Measurements from ENCODE around the gene PCDHGA9.
"Not testable (repeated sequence)": the region's sequence is repeated elsewhere in the genome, so short reads cannot be mapped to it uniquely, and the experiment has no call there.

PCDHGA9 gene

DNA sequence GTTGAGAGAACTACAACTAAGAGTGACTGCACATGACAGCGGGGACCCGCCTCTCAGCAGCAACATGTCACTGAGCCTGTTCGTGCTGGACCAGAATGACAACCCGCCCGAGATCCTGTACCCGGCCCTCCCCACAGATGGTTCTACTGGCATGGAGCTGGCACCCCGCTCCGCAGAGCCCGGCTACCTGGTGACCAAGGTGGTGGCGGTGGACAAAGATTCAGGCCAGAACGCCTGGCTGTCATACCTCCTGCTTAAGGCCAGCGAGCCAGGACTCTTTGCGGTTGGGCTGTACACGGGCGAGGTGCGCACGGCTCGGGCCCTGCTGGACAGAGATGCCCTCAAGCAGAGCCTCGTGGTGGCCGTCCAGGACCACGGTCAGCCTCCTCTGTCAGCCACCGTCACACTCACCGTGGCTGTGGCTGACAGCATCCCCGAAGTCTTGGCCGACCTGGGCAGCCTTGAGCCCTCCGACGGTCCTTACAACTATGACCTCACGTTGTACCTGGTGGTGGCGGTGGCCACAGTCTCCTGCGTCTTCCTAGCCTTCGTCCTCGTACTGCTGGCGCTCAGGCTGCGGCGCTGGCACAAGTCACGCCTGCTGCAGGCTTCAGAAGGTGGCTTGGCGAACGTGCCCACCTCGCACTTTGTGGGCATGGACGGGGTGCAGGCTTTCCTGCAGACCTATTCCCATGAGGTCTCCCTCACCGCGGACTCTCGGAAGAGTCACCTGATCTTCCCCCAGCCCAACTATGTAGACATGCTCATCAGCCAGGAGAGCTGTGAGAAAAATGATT is 17.9 kb upstream of the PCDHGA9 start:
- DNase-seq (ENCODE audit: low read depth) = no peak

DNA sequence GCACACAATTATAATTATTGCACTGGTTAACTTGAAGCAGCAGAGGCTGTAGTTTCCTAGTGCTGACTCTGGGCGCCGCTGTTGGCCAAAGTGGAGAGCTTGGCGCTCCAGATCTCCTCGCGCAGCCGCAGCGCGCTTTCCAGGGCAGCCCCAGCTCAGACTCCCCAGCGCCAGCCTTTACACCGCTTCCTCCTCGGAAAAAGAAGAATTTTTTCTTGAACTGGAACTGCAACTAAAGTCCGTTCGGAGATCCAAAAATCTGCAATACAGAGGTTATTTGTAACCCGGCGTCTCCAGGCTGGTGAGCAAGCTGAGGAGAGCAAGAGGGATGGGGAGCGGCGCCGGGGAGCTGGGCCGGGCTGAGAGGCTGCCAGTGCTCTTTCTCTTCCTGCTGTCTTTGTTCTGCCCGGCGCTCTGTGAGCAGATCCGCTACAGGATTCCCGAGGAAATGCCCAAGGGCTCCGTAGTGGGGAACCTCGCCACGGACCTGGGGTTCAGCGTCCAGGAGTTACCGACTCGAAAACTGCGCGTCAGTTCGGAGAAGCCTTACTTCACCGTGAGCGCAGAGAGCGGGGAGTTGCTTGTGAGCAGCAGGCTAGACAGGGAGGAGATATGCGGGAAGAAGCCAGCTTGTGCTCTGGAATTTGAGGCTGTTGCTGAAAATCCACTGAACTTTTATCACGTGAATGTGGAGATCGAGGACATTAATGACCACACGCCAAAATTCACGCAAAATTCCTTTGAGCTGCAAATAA is 14.8 kb upstream of the PCDHGA9 start, which contains the start of gene PCDHGB4:
Gene PCDHGB4, plus strand, starts transcription at position 142 of the 755 bp plus-strand sequence. Its CDS starts 187 bp downstream, at position 329.
- peak; percentile 21 for DNase-seq (ENCODE audit: low read depth)

DNA sequence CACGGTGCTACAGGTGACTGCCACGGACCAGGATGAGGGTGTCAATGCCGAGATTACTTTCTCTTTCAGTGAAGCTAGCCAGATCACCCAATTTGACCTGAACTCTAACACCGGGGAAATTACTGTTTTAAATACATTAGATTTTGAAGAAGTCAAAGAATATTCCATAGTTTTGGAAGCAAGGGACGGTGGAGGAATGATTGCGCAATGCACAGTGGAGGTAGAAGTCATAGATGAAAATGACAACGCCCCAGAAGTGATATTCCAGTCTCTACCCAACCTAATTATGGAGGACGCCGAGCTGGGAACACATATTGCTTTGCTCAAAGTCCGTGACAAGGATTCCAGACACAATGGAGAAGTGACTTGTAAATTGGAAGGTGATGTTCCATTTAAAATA is 13.9 kb upstream of the PCDHGA9 start:
- no peak for DNase-seq (ENCODE audit: low read depth)

GRCh38 chr5:141389153-141390042 is 13.2 kb upstream of the PCDHGA9 start:
- DNase-seq (ENCODE audit: low read depth) = no peak

GRCh38 chr5:141392429-141393198 is 10.0 kb upstream of the PCDHGA9 start, which contains the start of gene PCDHGA8:
PCDHGA8 (plus strand) TSS chr5:141392633; CDS start chr5:141392814, 181 bp downstream.
- no peak for DNase-seq (ENCODE audit: low read depth)

DNA sequence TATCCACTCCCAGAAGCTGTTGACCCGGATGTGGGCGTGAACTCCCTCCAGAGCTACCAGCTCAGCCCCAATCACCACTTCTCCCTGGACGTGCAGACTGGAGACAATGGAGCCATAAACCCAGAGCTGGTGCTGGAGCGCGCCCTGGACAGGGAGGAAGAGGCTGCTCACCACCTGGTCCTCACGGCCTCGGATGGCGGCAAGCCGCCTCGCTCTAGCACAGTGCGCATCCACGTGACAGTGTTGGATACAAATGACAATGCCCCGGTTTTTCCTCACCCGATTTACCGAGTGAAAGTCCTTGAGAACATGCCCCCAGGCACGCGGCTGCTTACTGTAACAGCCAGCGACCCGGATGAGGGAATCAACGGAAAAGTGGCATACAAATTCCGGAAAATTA is 9.3 kb upstream of the PCDHGA9 start:
- DNase-seq (ENCODE audit: low read depth) = no peak

DNA sequence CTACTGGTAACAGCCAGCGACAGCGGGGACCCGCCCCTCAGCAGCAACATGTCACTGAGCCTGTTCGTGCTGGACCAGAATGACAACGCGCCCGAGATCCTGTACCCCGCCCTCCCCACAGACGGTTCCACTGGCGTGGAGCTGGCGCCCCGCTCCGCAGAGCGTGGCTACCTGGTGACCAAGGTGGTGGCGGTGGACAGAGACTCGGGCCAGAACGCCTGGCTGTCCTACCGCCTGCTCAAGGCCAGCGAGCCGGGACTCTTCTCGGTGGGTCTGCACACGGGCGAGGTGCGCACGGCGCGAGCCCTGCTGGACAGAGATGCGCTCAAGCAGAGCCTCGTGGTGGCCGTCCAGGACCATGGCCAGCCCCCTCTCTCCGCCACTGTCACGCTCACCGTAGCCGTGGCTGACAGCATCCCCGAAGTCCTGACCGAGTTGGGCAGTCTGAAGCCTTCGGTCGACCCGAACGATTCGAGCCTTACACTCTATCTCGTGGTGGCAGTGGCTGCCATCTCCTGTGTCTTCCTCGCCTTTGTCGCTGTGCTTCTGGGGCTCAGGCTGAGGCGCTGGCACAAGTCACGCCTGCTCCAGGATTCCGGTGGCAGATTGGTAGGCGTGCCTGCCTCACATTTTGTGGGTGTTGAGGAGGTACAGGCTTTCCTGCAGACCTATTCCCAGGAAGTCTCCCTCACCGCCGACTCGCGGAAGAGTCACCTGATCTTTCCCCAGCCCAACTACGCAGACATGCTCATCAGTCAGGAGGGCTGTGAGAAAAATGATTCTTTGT is 8.0 kb upstream of the PCDHGA9 start:
- not testable (repeated sequence) for DNase-seq (ENCODE audit: low read depth)

DNA sequence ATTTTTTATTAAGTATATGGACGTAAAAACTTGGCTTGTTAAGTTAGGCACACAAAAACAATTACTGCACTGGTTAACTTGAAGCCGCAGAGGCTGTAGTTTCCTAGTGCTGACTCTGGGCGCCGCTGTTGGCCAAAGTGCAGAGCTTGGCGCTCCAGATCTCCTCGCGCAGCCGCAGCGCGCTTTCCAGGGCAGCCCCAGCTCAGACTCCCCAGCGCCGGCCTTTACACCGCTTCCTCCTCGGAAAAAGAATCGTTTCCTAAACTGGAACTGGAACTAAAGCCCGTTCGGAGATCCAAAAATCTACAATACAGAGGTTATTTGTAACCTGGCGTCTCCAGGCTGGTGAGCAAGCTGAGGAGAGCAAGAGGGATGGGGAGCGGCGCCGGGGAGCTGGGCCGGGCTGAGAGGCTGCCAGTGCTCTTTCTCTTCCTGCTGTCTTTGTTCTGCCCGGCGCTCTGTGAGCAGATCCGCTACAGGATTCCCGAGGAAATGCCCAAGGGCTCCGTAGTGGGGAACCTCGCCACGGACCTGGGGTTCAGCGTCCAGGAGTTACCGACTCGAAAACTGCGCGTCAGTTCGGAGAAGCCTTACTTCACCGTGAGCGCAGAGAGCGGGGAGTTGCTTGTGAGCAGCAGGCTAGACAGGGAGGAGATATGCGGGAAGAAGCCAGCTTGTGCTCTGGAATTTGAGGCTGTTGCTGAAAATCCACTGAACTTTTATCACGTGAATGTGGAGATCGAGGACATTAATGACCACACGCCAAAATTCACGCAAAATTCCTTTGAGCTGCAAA is 4.6 kb upstream of the PCDHGA9 start, which contains the start of gene PCDHGB5:
Gene PCDHGB5, plus strand, starts transcription at position 192 of the 796 bp plus-strand sequence. Its CDS starts 181 bp downstream, at position 373.
- not testable (repeated sequence) for DNase-seq (ENCODE audit: low read depth)

- no peak for DNase-seq (ENCODE audit: low read depth)
Measured at GRCh38 chr5:141398608-141399007, 4.0 kb upstream of the PCDHGA9 start.

GRCh38 chr5:141399555-141400258 is 2.9 kb upstream of the PCDHGA9 start:
- DNase-seq (ENCODE audit: low read depth) = no peak

- no peak for DNase-seq (ENCODE audit: low read depth)
Measured at GRCh38 chr5:141403387-141403786, 809 bp downstream of the PCDHGA9 start.

- not testable (repeated sequence) for DNase-seq (ENCODE audit: low read depth)
Measured at GRCh38 chr5:141407790-141408505, 5.4 kb downstream of the PCDHGA9 start, which contains the start of gene PCDHGB6. PCDHGB6 (plus strand) TSS chr5:141408021; CDS start chr5:141408203, 182 bp downstream.

DNA sequence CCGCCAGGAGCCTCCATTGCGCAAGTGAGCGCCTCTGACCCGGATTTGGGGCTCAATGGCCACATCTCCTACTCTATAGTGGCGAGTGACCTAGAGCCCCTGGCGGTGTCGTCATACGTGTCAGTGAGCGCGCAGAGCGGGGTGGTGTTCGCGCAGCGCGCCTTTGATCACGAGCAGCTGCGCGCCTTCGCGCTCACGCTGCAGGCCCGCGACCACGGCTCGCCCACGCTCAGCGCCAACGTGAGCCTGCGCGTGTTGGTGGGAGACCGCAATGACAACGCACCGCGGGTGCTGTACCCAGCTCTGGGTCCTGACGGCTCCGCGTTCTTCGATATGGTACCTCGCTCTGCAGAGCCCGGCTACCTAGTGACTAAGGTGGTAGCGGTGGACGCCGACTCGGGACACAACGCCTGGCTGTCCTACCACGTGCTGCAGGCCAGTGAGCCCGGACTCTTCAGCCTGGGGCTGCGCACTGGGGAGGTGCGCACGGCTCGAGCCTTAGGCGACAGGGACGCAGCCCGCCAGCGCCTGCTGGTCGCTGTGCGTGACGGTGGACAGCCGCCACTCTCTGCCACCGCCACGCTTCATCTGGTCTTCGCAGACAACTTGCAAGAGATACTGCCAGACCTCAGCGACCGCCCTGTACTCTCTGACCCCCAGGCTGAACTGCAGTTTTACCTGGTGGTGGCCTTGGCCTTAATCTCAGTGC is 7.2 kb downstream of the PCDHGA9 start:
- no peak for DNase-seq (ENCODE audit: low read depth)

- DNase-seq (ENCODE audit: low read depth) = no peak
Measured at GRCh38 chr5:141411575-141411974, 9.0 kb downstream of the PCDHGA9 start.

- DNase-seq (ENCODE audit: low read depth) = no peak
Measured at GRCh38 chr5:141412854-141413539, 10.4 kb downstream of the PCDHGA9 start, which contains the start of gene PCDHGA10. PCDHGA10 (plus strand) TSS chr5:141412987; CDS start chr5:141413176, 189 bp downstream.

- DNase-seq (ENCODE audit: low read depth) = no peak
Measured at GRCh38 chr5:141413540-141414069, 11.0 kb downstream of the PCDHGA9 start.
